Measurements from ENCODE around the gene RAB30.
"Not testable (repeated sequence)": the region's sequence is repeated elsewhere in the genome, so short reads cannot be mapped to it uniquely, and the experiment has no call there.

RAB30 gene

GRCh38 chr11:83019888-83020579 is 51.7 kb downstream of the RAB30 start:
- H3K27me3 Mint-ChIP-seq (ENCODE audit: low read depth, poor library complexity), result no peaks in the 10 kb centered on the region
- peaks cover 10% of the 10 kb centered on the region for H3K36me3 Mint-ChIP-seq (ENCODE audit: low read depth)
- H3K9me3 Mint-ChIP-seq, result peaks cover 6% of the 10 kb centered on the region
- no peak for TF ChIP-seq CTCF (IDR thresholded peaks at IDR 0.05)
- H3K4me1 Mint-ChIP-seq, result peaks cover 25% of the 10 kb centered on the region
- DNase-seq, result no peak
- no peak overlapping the region for H3K4me3 Mint-ChIP-seq
- H3K27ac Mint-ChIP-seq, result no peak overlapping the region

- Mint-ChIP-seq H3K27ac (no peak overlapping the region), H3K27me3 (ENCODE audit: low read depth, poor library complexity) (peaks cover 4% of the 10 kb centered on the region), H3K4me1 (peaks cover 17% of the 10 kb centered on the region), H3K4me3 (no peak overlapping the region), H3K36me3 (ENCODE audit: low read depth) (peaks cover 10% of the 10 kb centered on the region), H3K9me3 (peaks cover 6% of the 10 kb centered on the region)
- no peak for DNase-seq
- no peak for TF ChIP-seq CTCF (IDR thresholded peaks at IDR 0.05)
These were observed 56.7 kb downstream of the RAB30 start for GRCh38 chr11:83014951-83015350.

GRCh38 chr11:83012168-83013067 is 59.3 kb downstream of the RAB30 start:
- Mint-ChIP-seq H3K27ac (peak overlapping the region; percentile 46), H3K27me3 (ENCODE audit: low read depth, poor library complexity) (peaks cover 4% of the 10 kb centered on the region), H3K9me3 (no peaks in the 10 kb centered on the region), H3K4me3 (no peak overlapping the region), H3K36me3 (ENCODE audit: low read depth) (peaks cover 4% of the 10 kb centered on the region), H3K4me1 (peaks cover 26% of the 10 kb centered on the region)
- no peak for TF ChIP-seq CTCF (IDR thresholded peaks at IDR 0.05)
- no peak for DNase-seq

- Mint-ChIP-seq H3K27ac (peak overlapping the region; percentile 83), H3K27me3 (ENCODE audit: low read depth, poor library complexity) (peaks cover 4% of the 10 kb centered on the region), H3K4me3 (no peak overlapping the region), H3K4me1 (peaks cover 35% of the 10 kb centered on the region), H3K9me3 (no peaks in the 10 kb centered on the region), H3K36me3 (ENCODE audit: low read depth) (peaks cover 4% of the 10 kb centered on the region)
- no peak for TF ChIP-seq CTCF (IDR thresholded peaks at IDR 0.05)
- no peak for DNase-seq
These were observed 60.1 kb downstream of the RAB30 start for GRCh38 chr11:83011333-83012167.

- DNase-seq, result no peak
- Mint-ChIP-seq H3K9me3 (no peaks in the 10 kb centered on the region), H3K4me3 (no peak overlapping the region), H3K27me3 (ENCODE audit: low read depth, poor library complexity) (peaks cover 4% of the 10 kb centered on the region), H3K36me3 (ENCODE audit: low read depth) (no peaks in the 10 kb centered on the region), H3K27ac (no peak overlapping the region), H3K4me1 (peaks cover 35% of the 10 kb centered on the region)
- no peak for TF ChIP-seq CTCF (IDR thresholded peaks at IDR 0.05)
These were observed 61.7 kb downstream of the RAB30 start for GRCh38 chr11:83009999-83010398.

- H3K9me3 Mint-ChIP-seq; H3K4me3 Mint-ChIP-seq; H3K36me3 Mint-ChIP-seq (ENCODE audit: low read depth); H3K27me3 Mint-ChIP-seq (ENCODE audit: low read depth, poor library complexity); DNase-seq; H3K27ac Mint-ChIP-seq: not testable (repeated sequence)
- peaks cover 35% of the 10 kb centered on the region for H3K4me1 Mint-ChIP-seq
These were observed 62.6 kb downstream of the RAB30 start for GRCh38 chr11:83009136-83009535.

Data from nephron progenitor cell (in vitro differentiated cells).